ENCODE results near the gene WDR11. TPM values are rescaled to one million over a fixed set of nuclear protein-coding genes. Genes with fewer than 3 reads are reported as not detected.

Gene WDR11
- total RNA-seq, 1 experiment from 2014 or later, result 48.7 TPM

- Mint-ChIP-seq H3K27ac (no peak overlapping the region; a peak in 1 of 7 replicates), H3K4me1 (peaks cover 10 to 16% of the 10 kb centered on the region in 2 experiments; a peak in 3 of 4 replicates), H3K4me3 (no peak overlapping the region), H3K9me3 (peaks cover 5% of the 10 kb centered on the region in 2 experiments), H3K36me3 (ENCODE audit: insufficient read depth in 1 of 3, low read depth in 3 of 3) (peaks cover 0 to 1% (median 0%) of the 10 kb centered on the region in 3 experiments; a peak in 1 of 7 replicates), H3K27me3 (ENCODE audit: low read depth) (peaks cover 1% of the 10 kb centered on the region)
- Histone ChIP-seq H2AK5ac (ENCODE audit: insufficient read length, low read length) (no peak overlapping the region), H2AFZ (ENCODE audit: low read length) (no peak overlapping the region), H3K79me1 (ENCODE audit: insufficient read depth, low read depth, low read length, poor library complexity, severe bottlenecking) (no peaks in the 10 kb centered on the region), H2BK15ac (ENCODE audit: low read depth, low read length) (no peak overlapping the region), H3K79me2 (ENCODE audit: insufficient read depth, low read length) (no peaks in the 10 kb centered on the region), H2BK12ac (ENCODE audit: insufficient read length, low read depth, low read length) (no peak overlapping the region), H3K4me2 (ENCODE audit: insufficient read depth, insufficient read length, low read length) (no peak overlapping the region), H3K14ac (ENCODE audit: insufficient read depth, low read length) (no peak overlapping the region), H4K8ac (replicated peaks; ENCODE audit: insufficient read length, low read depth, low read length) (no peak overlapping the region), H3K23me2 (ENCODE audit: insufficient read length, low read depth, low read length, poor library complexity, severe bottlenecking) (no peaks in the 10 kb centered on the region), H2BK20ac (ENCODE audit: low read depth, low read length, poor library complexity, severe bottlenecking) (no peak overlapping the region), H4K20me1 (ENCODE audit: control insufficient read depth, insufficient read depth, insufficient read length) (no peaks in the 10 kb centered on the region), H3K27ac (ENCODE audit: insufficient read length, low read depth, low read length) (no peak overlapping the region), H3K9ac (ENCODE audit: extremely low read depth, insufficient read length, low read length) (no peak overlapping the region), H3K18ac (ENCODE audit: insufficient read length, low read depth, low read length) (no peak overlapping the region), H3K56ac (ENCODE audit: insufficient read length, low read depth, low read length) (no peak overlapping the region), H4K91ac (ENCODE audit: insufficient read length, low read depth, low read length) (no peak overlapping the region), H3K4me1 (ENCODE audit: insufficient read depth, low read length) (no peaks in the 10 kb centered on the region), H3K27me3 (ENCODE audit: insufficient read depth, low read length) (no peaks in the 10 kb centered on the region), H3K4ac (ENCODE audit: low read depth, low read length) (no peak overlapping the region), H2BK120ac (ENCODE audit: low read depth, low read length, poor library complexity, severe bottlenecking) (no peak overlapping the region), H3T11ph (ENCODE audit: low read length) (no peak overlapping the region), H3K23ac (ENCODE audit: insufficient read length, low read depth, low read length) (no peak overlapping the region), H2BK5ac (ENCODE audit: insufficient read length, low read length) (no peak overlapping the region), H3K9me3 (ENCODE audit: control insufficient read depth, low read depth, low read length) (no peaks in the 10 kb centered on the region), H4K5ac (ENCODE audit: insufficient read length, low read depth, low read length) (no peak overlapping the region)
- no CpG with 5 or more reads among the region's 6 CpGs for WGBS (ENCODE audit: extremely low coverage, insufficient read length, low lambda C conversion rate)
- TF ChIP-seq, protein P1, sequence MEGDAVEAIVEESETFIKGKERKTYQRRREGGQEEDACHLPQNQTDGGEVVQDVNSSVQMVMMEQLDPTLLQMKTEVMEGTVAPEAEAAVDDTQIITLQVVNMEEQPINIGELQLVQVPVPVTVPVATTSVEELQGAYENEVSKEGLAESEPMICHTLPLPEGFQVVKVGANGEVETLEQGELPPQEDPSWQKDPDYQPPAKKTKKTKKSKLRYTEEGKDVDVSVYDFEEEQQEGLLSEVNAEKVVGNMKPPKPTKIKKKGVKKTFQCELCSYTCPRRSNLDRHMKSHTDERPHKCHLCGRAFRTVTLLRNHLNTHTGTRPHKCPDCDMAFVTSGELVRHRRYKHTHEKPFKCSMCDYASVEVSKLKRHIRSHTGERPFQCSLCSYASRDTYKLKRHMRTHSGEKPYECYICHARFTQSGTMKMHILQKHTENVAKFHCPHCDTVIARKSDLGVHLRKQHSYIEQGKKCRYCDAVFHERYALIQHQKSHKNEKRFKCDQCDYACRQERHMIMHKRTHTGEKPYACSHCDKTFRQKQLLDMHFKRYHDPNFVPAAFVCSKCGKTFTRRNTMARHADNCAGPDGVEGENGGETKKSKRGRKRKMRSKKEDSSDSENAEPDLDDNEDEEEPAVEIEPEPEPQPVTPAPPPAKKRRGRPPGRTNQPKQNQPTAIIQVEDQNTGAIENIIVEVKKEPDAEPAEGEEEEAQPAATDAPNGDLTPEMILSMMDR (conservative IDR thresholded peaks at IDR 0.05), result no peak; the same call in 2 of the 3 replicates
- DNase-seq, result no peak
These were observed 92.4 kb downstream of the WDR11 start for GRCh38 chr10:120943542-120943941.
